ENCODE results near the gene SMIM43. TPM values are rescaled to one million over a fixed set of nuclear protein-coding genes. Genes with fewer than 3 reads are reported as not detected.
A peak's percentile ranks its signal among the peaks of the same experiment; 100 is the strongest.

The SMIM43 gene
- total and polyA plus RNA-seq, 2 of the 8 experiments (the other 6 are each of a cell fraction or from before 2014, with no cell fraction given): 0.50 to 0.94 TPM

DNA sequence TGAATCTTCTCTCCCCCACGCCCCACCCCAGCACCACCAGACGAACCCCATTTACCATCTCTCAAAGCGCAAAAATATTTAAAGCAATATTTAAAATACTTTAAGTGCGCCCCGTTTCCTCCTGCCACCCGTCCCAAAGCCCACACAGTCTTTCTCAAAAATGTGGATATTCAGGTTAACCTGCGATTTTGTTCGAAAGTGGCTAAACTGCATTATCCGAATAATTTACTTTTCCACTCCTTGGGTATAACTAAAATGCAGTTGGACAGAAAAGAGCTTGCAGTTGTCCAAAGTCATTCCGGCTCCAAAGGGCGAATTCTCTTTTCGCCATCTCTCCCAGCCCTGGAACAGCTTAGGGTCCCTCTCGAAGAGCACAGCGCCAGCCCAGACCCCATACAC lies 662 bp downstream of the SMIM43 start:
- Histone ChIP-seq H3K56ac (replicated peaks; ENCODE audit: insufficient read length, low read depth, low read length) (no peak overlapping the region), H2BK15ac (ENCODE audit: low read length) (no peak overlapping the region), H2BK20ac (ENCODE audit: low read length) (no peak overlapping the region), H3K79me1 (ENCODE audit: low read depth, low read length) (no peaks in the 10 kb centered on the region), H3K27me3 (replicated peaks in 1 of 4; ENCODE audit: control insufficient read depth in 3 of 4, extremely low read depth in 1 of 4, insufficient read depth in 3 of 4, low read length in 3 of 4) (peaks cover 17 to 53% (median 38%) of the 10 kb centered on the region in 4 experiments), H4K8ac (ENCODE audit: extremely low read depth, insufficient read depth, low read length) (peak overlapping the region; percentile 72; the same call in 1 of the 2 replicates), H3K18ac (ENCODE audit: extremely low read depth, low read length) (no peak overlapping the region; the same call in 1 of the 2 replicates), H3K4me2 (ENCODE audit: insufficient read depth in 1 of 2, low read depth in 2 of 2, low read length in 2 of 2) (peak overlapping the region; percentile 87 to 96), H4K20me1 (replicated peaks in 1 of 2; ENCODE audit: control insufficient read depth in 1 of 2, insufficient read depth in 2 of 2, low read length in 2 of 2) (no peaks in the 10 kb centered on the region), H4K5ac (ENCODE audit: insufficient read length, low read depth, low read length) (no peak overlapping the region), H3K14ac (ENCODE audit: insufficient read length) (no peak overlapping the region), H3K23me2 (ENCODE audit: low read depth, low read length) (peaks cover 9% of the 10 kb centered on the region), H3K27ac (ENCODE audit: low read depth, low read length) (no peak overlapping the region), H2BK12ac (ENCODE audit: low read depth, low read length) (no peak overlapping the region), H2BK120ac (replicated peaks; ENCODE audit: low read depth, low read length) (no peak overlapping the region), H2BK5ac (ENCODE audit: low read depth, low read length) (no peak overlapping the region), H3K4me1 (replicated peaks in 1 of 4; ENCODE audit: control insufficient read depth in 3 of 4, insufficient read depth in 4 of 4, low read length in 3 of 4) (peaks cover 0 to 11% (median 7%) of the 10 kb centered on the region in 4 experiments; a peak in 3 of 7 replicates), H3K9me3 (ENCODE audit: insufficient read depth in 2 of 2, low read depth in 1 of 2, low read length in 1 of 2) (no peaks in the 10 kb centered on the region), H4K91ac (replicated peaks; ENCODE audit: insufficient read length, low read length) (no peak overlapping the region), H2AK5ac (ENCODE audit: low read depth, low read length) (no peak overlapping the region), H3K4me3 (ENCODE audit: extremely low read depth in 1 of 4, insufficient read depth in 2 of 4, low read depth in 3 of 4, low read length in 4 of 4) (peak overlapping the region; percentile 47 to 76 (median 64)), H3K36me3 (ENCODE audit: control insufficient read depth in 2 of 4, insufficient read depth in 4 of 4, low read length in 3 of 4) (no peaks in the 10 kb centered on the region), H2AFZ (ENCODE audit: low read length) (peak overlapping the region; percentile 34; the same call in 1 of the 2 replicates), H3K4ac (replicated peaks; ENCODE audit: insufficient read length, low read depth, low read length) (no peak overlapping the region), H3K79me2 (ENCODE audit: control insufficient read depth in 1 of 2, insufficient read depth in 2 of 2, low read length in 2 of 2) (no peaks in the 10 kb centered on the region), H3K9ac (replicated peaks in 1 of 4; ENCODE audit: extremely low read depth in 1 of 4, low read depth in 3 of 4, low read length in 3 of 4) (peak overlapping the region in 3 of 4 experiments; percentile 42 to 58 (median 48); a peak in 4 of 7 replicates), H3K23ac (ENCODE audit: insufficient read length) (no peak overlapping the region)
- no peak for FAIRE-seq
- no peak for DNase-seq (ENCODE audit: low read depth in 1 of 2, low spot score in 2 of 2)
- 26% methylated on average over 14 of the region's 14 CpGs; no CpG with 5 or more reads in 1 of the 2 experiments for WGBS, 2 experiments (ENCODE audit: extremely low coverage in 1 of 2, insufficient coverage in 1 of 2, insufficient read length in 1 of 2, insufficient replicate concordance in 2 of 2, low coverage in 1 of 2, low lambda C conversion rate in 2 of 2, missing lambda C conversion rate in 1 of 2)
- ChIA-PET POLR2A (ENCODE audit: partially characterized antibody) (interaction anchor here (0.8 to 3.2 kb wide), 5 partner anchors 13 to 59 kb away, joined by 3 to 13 read pairs (median 5); partner anchors contain the start of gene EXOSC9), CTCF (ENCODE audit: partially characterized antibody) (interaction anchor here (1.2 to 2.8 kb wide), 6 partner anchors 13 to 946 kb away, joined by 3 to 10 read pairs (median 4); no protein-coding TSS in a partner anchor)
- TF ChIP-seq YY1 (IDR thresholded peaks at IDR 0.05; ENCODE audit: low read depth, low read length) (no peak), PHF8 (conservative IDR thresholded peaks at IDR 0.05; ENCODE audit: low read depth, low read length) (no peak), KDM5A (IDR thresholded peaks at IDR 0.05; ENCODE audit: low read length) (no peak), SP4 (IDR thresholded peaks at IDR 0.05; ENCODE audit: low read length) (no peak), TCF12 (IDR thresholded peaks at IDR 0.05; ENCODE audit: low read depth, low read length) (no peak), RXRA (IDR thresholded peaks at IDR 0.05; ENCODE audit: insufficient read depth, low read depth, low read length) (no peak), BACH1 (IDR thresholded peaks at IDR 0.05; ENCODE audit: low read length) (no peak), RBBP5 (IDR thresholded peaks at IDR 0.05; ENCODE audit: borderline replicate concordance, low read depth, low read length) (no peak), JUND (IDR thresholded peaks at IDR 0.05; ENCODE audit: low read length) (no peak), SIN3A (conservative IDR thresholded peaks at IDR 0.05 in 1 of 2, IDR thresholded peaks at IDR 0.05 in 1 of 2; ENCODE audit: low read depth in 1 of 2, low read length in 2 of 2) (no peak), HDAC6 (IDR thresholded peaks at IDR 0.05; ENCODE audit: low read depth, low read length) (no peak)
- TF ChIP-seq, protein P1, sequence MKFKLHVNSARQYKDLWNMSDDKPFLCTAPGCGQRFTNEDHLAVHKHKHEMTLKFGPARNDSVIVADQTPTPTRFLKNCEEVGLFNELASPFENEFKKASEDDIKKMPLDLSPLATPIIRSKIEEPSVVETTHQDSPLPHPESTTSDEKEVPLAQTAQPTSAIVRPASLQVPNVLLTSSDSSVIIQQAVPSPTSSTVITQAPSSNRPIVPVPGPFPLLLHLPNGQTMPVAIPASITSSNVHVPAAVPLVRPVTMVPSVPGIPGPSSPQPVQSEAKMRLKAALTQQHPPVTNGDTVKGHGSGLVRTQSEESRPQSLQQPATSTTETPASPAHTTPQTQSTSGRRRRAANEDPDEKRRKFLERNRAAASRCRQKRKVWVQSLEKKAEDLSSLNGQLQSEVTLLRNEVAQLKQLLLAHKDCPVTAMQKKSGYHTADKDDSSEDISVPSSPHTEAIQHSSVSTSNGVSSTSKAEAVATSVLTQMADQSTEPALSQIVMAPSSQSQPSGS (IDR thresholded peaks at IDR 0.05; ENCODE audit: low read length): no peak

Measured in H1 (cell line).